Heart left ventricle (tissue), 13 donors: ENCODE data around the gene WSB1.

ENCODE experiments used
- CTCF ChIP-seq, 12 donors: fragments of 200-600 bp; sonication (generic) in 4 of 12; IDR thresholded peaks; one replicate each; pipeline versions ENCODE4 v1.5.0 to v1.8.0; 2018 to 2022; ENCODE audit warnings: antibody characterized with exemption in 12 of 12, mild to moderate bottlenecking in 5 of 12
- POLR2A ChIP-seq, 2 donors: fragments of 450-650 bp; IDR thresholded peaks; one replicate each; pipeline ENCODE4 v1.6.1; 2017; ENCODE audit warnings: antibody characterized with exemption in 2 of 2, mild to moderate bottlenecking in 2 of 2, moderate library complexity in 2 of 2
- donor health status: ischemic (EF 13 %, LVEDD 7.1; RV severe dilation, severe dysfunction).
- donor health status: DM: no; HTN: yes; CAD: no.
- donor health status: DM: no; HTN: no; CAD: no.
- donor health status: ischemic (EF 25% LVEDD 6.9; RV normal size, moderate dysfunction).
- donor health status: ischemic (EF 25% LVEDD 5.7; RV mildly dilated, moderate dysfunction).
- donor health status: ischemic (EF 35%, LVEDD 5.7; RV mildly dilated, moderate dysfunction).
- donor health status: nonischemic (EF 11% LVEDD 7.7; RV severe dilation, severe dysfunction).
- donor health status: DM: yes; HTN: yes; CAD: no.
- donor health status: PGD.
- donor health status: ischemic (EF 29% LVEDD 5.4; RV normal size, mild dysfunction).
- donor health status: nonischemic (EF 23%, LVEDD 6.1; RV moderate dilation, normal function).

- TF ChIP-seq CTCF (IDR thresholded peaks at IDR 0.05) (no peak), POLR2A (IDR thresholded peaks at IDR 0.05) (no peak)
Observed at GRCh38 chr17:27361695-27362094, 67.8 kb downstream of the WSB1 start.
